ENCODE measurements around the gene MBD3L5.
"Not testable (repeated sequence)": the region's sequence is repeated elsewhere in the genome, so short reads cannot be mapped to it uniquely, and the experiment has no call there.

The MBD3L5 gene

GRCh38 chr19:7049021-7049420, 18.6 kb downstream of the MBD3L5 start, which contains the start of gene MBD3L2:
Gene MBD3L2 (plus strand): TSS chr19:7049321. CDS start chr19:7049374, 53 bp downstream.
- not testable (repeated sequence) for H3K36me3 ChIP-seq (replicated peaks)

GRCh38 chr19:7051421-7051820, 21.0 kb downstream of the MBD3L5 start:
- H3K4me3 ChIP-seq (ENCODE audit: low read depth, low read length); DNase-seq; in situ Hi-C loops (cut with HindIII; ENCODE audit: low pct_ligation_motif_present, low sequenced_read_pairs); H3K36me3 ChIP-seq (replicated peaks); H3K27ac ChIP-seq; H3K27me3 ChIP-seq (replicated peaks): not testable (repeated sequence)

More at GRCh38 chr19:7049021-7049420, 18.6 kb downstream of the MBD3L5 start, which contains the start of gene MBD3L2:
- H3K4me3 ChIP-seq (ENCODE audit: low read depth, low read length); H3K27ac ChIP-seq; in situ Hi-C loops (cut with HindIII; ENCODE audit: low pct_ligation_motif_present, low sequenced_read_pairs); DNase-seq; H3K27me3 ChIP-seq (replicated peaks): not testable (repeated sequence)

GRCh38 chr19:7052896-7053295, 22.5 kb downstream of the MBD3L5 start:
- in situ Hi-C loops (cut with HindIII; ENCODE audit: low pct_ligation_motif_present, low sequenced_read_pairs); H3K4me3 ChIP-seq (ENCODE audit: low read depth, low read length); DNase-seq; H3K27me3 ChIP-seq (replicated peaks); H3K36me3 ChIP-seq (replicated peaks); H3K27ac ChIP-seq: not testable (repeated sequence)

GRCh38 chr19:7054635-7055368, 24.4 kb downstream of the MBD3L5 start:
- H3K36me3 ChIP-seq (replicated peaks); H3K27ac ChIP-seq; DNase-seq; H3K27me3 ChIP-seq (replicated peaks); H3K4me3 ChIP-seq (ENCODE audit: low read depth, low read length); in situ Hi-C loops (cut with HindIII; ENCODE audit: low pct_ligation_motif_present, low sequenced_read_pairs): not testable (repeated sequence)

- H3K27ac ChIP-seq; H3K36me3 ChIP-seq (replicated peaks); in situ Hi-C loops (cut with HindIII; ENCODE audit: low pct_ligation_motif_present, low sequenced_read_pairs); DNase-seq; H3K4me3 ChIP-seq (ENCODE audit: low read depth, low read length); H3K27me3 ChIP-seq (replicated peaks): not testable (repeated sequence)
These were observed 25.3 kb downstream of the MBD3L5 start for GRCh38 chr19:7055679-7056078.

- H3K27me3 ChIP-seq (replicated peaks); H3K4me3 ChIP-seq (ENCODE audit: low read depth, low read length); H3K27ac ChIP-seq; H3K36me3 ChIP-seq (replicated peaks); DNase-seq; in situ Hi-C loops (cut with HindIII; ENCODE audit: low pct_ligation_motif_present, low sequenced_read_pairs): not testable (repeated sequence)
These were observed 26.0 kb downstream of the MBD3L5 start for GRCh38 chr19:7056371-7056770.

GRCh38 chr19:7058576-7058975, 28.2 kb downstream of the MBD3L5 start, which contains the start of gene MBD3L3:
Gene MBD3L3 (minus strand): TSS chr19:7058676. CDS start chr19:7058605, 71 bp downstream.
- H3K27me3 ChIP-seq (replicated peaks); H3K27ac ChIP-seq; in situ Hi-C loops (cut with HindIII; ENCODE audit: low pct_ligation_motif_present, low sequenced_read_pairs); DNase-seq; H3K4me3 ChIP-seq (ENCODE audit: low read depth, low read length); H3K36me3 ChIP-seq (replicated peaks): not testable (repeated sequence)

GRCh38 chr19:7059977-7060376, 29.6 kb downstream of the MBD3L5 start:
- H3K27me3 ChIP-seq (replicated peaks); H3K27ac ChIP-seq; DNase-seq; H3K4me3 ChIP-seq (ENCODE audit: low read depth, low read length); in situ Hi-C loops (cut with HindIII; ENCODE audit: low pct_ligation_motif_present, low sequenced_read_pairs); H3K36me3 ChIP-seq (replicated peaks): not testable (repeated sequence)

GRCh38 chr19:7063339-7063738, 33.0 kb downstream of the MBD3L5 start:
- DNase-seq: no peak
- Histone ChIP-seq H3K27ac (no peak overlapping the region), H3K36me3 (replicated peaks) (no peaks in the 10 kb centered on the region), H3K27me3 (replicated peaks) (no peaks in the 10 kb centered on the region), H3K4me3 (ENCODE audit: low read depth, low read length) (no peak overlapping the region)
- in situ Hi-C loops (cut with HindIII; ENCODE audit: low pct_ligation_motif_present, low sequenced_read_pairs): no loop called here
- TF ChIP-seq CTCF (IDR thresholded peaks at IDR 0.05; ENCODE audit: low read depth, low read length, missing control alignments): no peak

- Histone ChIP-seq H3K27me3 (replicated peaks) (no peaks in the 10 kb centered on the region), H3K4me3 (ENCODE audit: low read depth, low read length) (no peak overlapping the region), H3K36me3 (replicated peaks) (no peaks in the 10 kb centered on the region), H3K27ac (no peak overlapping the region)
- in situ Hi-C loops (cut with HindIII; ENCODE audit: low pct_ligation_motif_present, low sequenced_read_pairs): no loop called here
- DNase-seq: no peak
- TF ChIP-seq CTCF (IDR thresholded peaks at IDR 0.05; ENCODE audit: low read depth, low read length, missing control alignments): no peak
These were observed 33.5 kb downstream of the MBD3L5 start for GRCh38 chr19:7063764-7064418.

Measured in brain microvascular endothelial cell (primary cell).